Activated naive CD8-positive, alpha-beta T cell treated with anti-CD3 and anti-CD28 coated beads, Interleukin-2, amount 10 ng/mL, durations not matched to agents 7 days and 5 days (primary cell): ENCODE measurements around the gene TAAR2. TPM values are rescaled to one million over a fixed set of nuclear protein-coding genes. Genes with fewer than 3 reads are reported as not detected.
"Not testable (repeated sequence)": the region's sequence is repeated elsewhere in the genome, so short reads cannot be mapped to it uniquely, and the experiment has no call there.

Source experiments
- ATAC-seq: fragments of 150-1000 bp; cut with Tn5 transposase; one replicate; pipeline ENCODE4 v1.10.0; 2021; ENCODE audit warnings: low read depth, moderate library complexity
- POLR2A ChIA-PET: fragments of 350-600 bp; sonication (Branson Sonifier 250); formaldehyde crosslinking; loops from one replicate; lab custom pipeline; 2021; ENCODE audit warnings: antibody characterized with exemption; lab: Charles Lee
- DNase-seq: peaks from one replicate; pipeline ENCODE4 v3.0.0; 2021
- H3K27ac Mint-ChIP-seq: one replicate; pipeline ENCODE4 v1.8.0; 2022; ENCODE audit warnings: mild to moderate bottlenecking, mixed read lengths
- H3K27me3 Mint-ChIP-seq: one replicate; pipeline ENCODE4 v1.8.0; 2022; ENCODE audit warnings: mild to moderate bottlenecking, moderate library complexity, mixed read lengths
- H3K36me3 Mint-ChIP-seq: one replicate; pipeline ENCODE4 v1.8.0; 2021; ENCODE audit warnings: mild to moderate bottlenecking, mixed read lengths
- H3K4me1 Mint-ChIP-seq: one replicate; pipeline ENCODE4 v1.8.0; 2021; ENCODE audit warnings: mixed read lengths
- H3K4me3 Mint-ChIP-seq: one replicate; pipeline ENCODE4 v1.8.0; 2022; ENCODE audit warnings: mild to moderate bottlenecking, moderate library complexity, mixed read lengths
- H3K9me3 Mint-ChIP-seq: one replicate; pipeline ENCODE4 v1.8.0; 2021; ENCODE audit warnings: mixed read lengths
- total RNA-seq, 2 experiments: library from RNA; stranded (reverse); gene quantifications; one replicate each; pipeline ENCODE4 v1.2.3, GENCODE V29; 2021

TAAR2 gene
- total RNA-seq, 2 experiments from 2014 or later = not detected

GRCh38 chr6:132643547-132643946 lies 19.5 kb upstream of the TAAR2 start:
- no peak overlapping the region for H3K27ac Mint-ChIP-seq
- peaks cover 30% of the 10 kb centered on the region for H3K27me3 Mint-ChIP-seq
- no peaks in the 10 kb centered on the region for H3K36me3 Mint-ChIP-seq
- H3K4me3 Mint-ChIP-seq = no peak overlapping the region
- H3K9me3 Mint-ChIP-seq = no peaks in the 10 kb centered on the region
- ATAC-seq (no peak), DNase-seq (no peak)
- H3K4me1 Mint-ChIP-seq = peaks cover 11% of the 10 kb centered on the region
- POLR2A ChIA-PET = no interaction called here

- H3K4me3 Mint-ChIP-seq, H3K27ac Mint-ChIP-seq, H3K4me1 Mint-ChIP-seq, DNase-seq, ATAC-seq, POLR2A ChIA-PET, H3K9me3 Mint-ChIP-seq, H3K36me3 Mint-ChIP-seq: not testable (repeated sequence)
- peaks cover 24% of the 10 kb centered on the region for H3K27me3 Mint-ChIP-seq
Measured at GRCh38 chr6:132637135-132637534, 13.1 kb upstream of the TAAR2 start.

- ATAC-seq, H3K9me3 Mint-ChIP-seq, H3K4me3 Mint-ChIP-seq, DNase-seq, H3K36me3 Mint-ChIP-seq, H3K4me1 Mint-ChIP-seq, POLR2A ChIA-PET, H3K27ac Mint-ChIP-seq: not testable (repeated sequence)
- peaks cover 25% of the 10 kb centered on the region for H3K27me3 Mint-ChIP-seq
Measured at GRCh38 chr6:132635906-132636305, 11.8 kb upstream of the TAAR2 start.

- DNase-seq, POLR2A ChIA-PET, H3K4me3 Mint-ChIP-seq, H3K27ac Mint-ChIP-seq, H3K36me3 Mint-ChIP-seq, H3K9me3 Mint-ChIP-seq, H3K4me1 Mint-ChIP-seq, ATAC-seq: not testable (repeated sequence)
- peaks cover 29% of the 10 kb centered on the region for H3K27me3 Mint-ChIP-seq
Measured at GRCh38 chr6:132635288-132635687, 11.2 kb upstream of the TAAR2 start.

GRCh38 chr6:132634796-132635195 lies 10.7 kb upstream of the TAAR2 start:
- DNase-seq = no peak
- no peak for ATAC-seq
- Mint-ChIP-seq H3K36me3 (no peaks in the 10 kb centered on the region), H3K27ac (no peak overlapping the region), H3K4me1 (peaks cover 5% of the 10 kb centered on the region), H3K27me3 (peaks cover 26% of the 10 kb centered on the region), H3K9me3 (no peaks in the 10 kb centered on the region), H3K4me3 (no peak overlapping the region)
- POLR2A ChIA-PET = no interaction called here

- ATAC-seq (no peak), DNase-seq (no peak)
- Mint-ChIP-seq H3K27ac (no peak overlapping the region), H3K4me3 (no peak overlapping the region), H3K36me3 (no peaks in the 10 kb centered on the region), H3K27me3 (peaks cover 26% of the 10 kb centered on the region), H3K4me1 (no peaks in the 10 kb centered on the region), H3K9me3 (no peaks in the 10 kb centered on the region)
- POLR2A ChIA-PET = no interaction called here
Measured at GRCh38 chr6:132633362-132633761, 9.3 kb upstream of the TAAR2 start.

- Mint-ChIP-seq H3K9me3 (no peaks in the 10 kb centered on the region), H3K4me3 (no peak overlapping the region), H3K36me3 (no peaks in the 10 kb centered on the region), H3K27me3 (peaks cover 6% of the 10 kb centered on the region), H3K4me1 (no peaks in the 10 kb centered on the region), H3K27ac (no peak overlapping the region)
- no peak for DNase-seq
- ATAC-seq = no peak
- POLR2A ChIA-PET = no interaction called here
Measured at GRCh38 chr6:132623106-132623845, 799 bp downstream of the TAAR2 start.

- DNase-seq (no peak), ATAC-seq (no peak)
- Mint-ChIP-seq H3K4me1 (peaks cover 3% of the 10 kb centered on the region), H3K9me3 (no peaks in the 10 kb centered on the region), H3K27me3 (peaks cover 27% of the 10 kb centered on the region), H3K27ac (no peak overlapping the region), H3K4me3 (no peak overlapping the region), H3K36me3 (no peaks in the 10 kb centered on the region)
- POLR2A ChIA-PET = no interaction called here
Measured at GRCh38 chr6:132616677-132617076, 7.4 kb downstream of the TAAR2 start.

GRCh38 chr6:132614554-132614953 lies 9.5 kb downstream of the TAAR2 start:
- H3K36me3 Mint-ChIP-seq = no peaks in the 10 kb centered on the region
- DNase-seq (no peak), ATAC-seq (no peak)
- H3K4me1 Mint-ChIP-seq = peaks cover 3% of the 10 kb centered on the region
- no peak overlapping the region for H3K27ac Mint-ChIP-seq
- H3K9me3 Mint-ChIP-seq = no peaks in the 10 kb centered on the region
- H3K4me3 Mint-ChIP-seq = peak overlapping the region; percentile 52
- POLR2A ChIA-PET = no interaction called here
- H3K27me3 Mint-ChIP-seq = peaks cover 25% of the 10 kb centered on the region

- Mint-ChIP-seq H3K27ac (no peak overlapping the region), H3K27me3 (peaks cover 25% of the 10 kb centered on the region), H3K36me3 (no peaks in the 10 kb centered on the region), H3K9me3 (no peaks in the 10 kb centered on the region), H3K4me1 (peaks cover 3% of the 10 kb centered on the region), H3K4me3 (no peak overlapping the region)
- no peak for DNase-seq
- POLR2A ChIA-PET = no interaction called here
- no peak for ATAC-seq
Measured at GRCh38 chr6:132612449-132613108, 11.5 kb downstream of the TAAR2 start.

- Mint-ChIP-seq H3K4me3 (no peak overlapping the region), H3K27me3 (peaks cover 21% of the 10 kb centered on the region), H3K4me1 (peaks cover 3% of the 10 kb centered on the region), H3K9me3 (no peaks in the 10 kb centered on the region), H3K36me3 (no peaks in the 10 kb centered on the region), H3K27ac (no peak overlapping the region)
- no peak for DNase-seq
- POLR2A ChIA-PET = no interaction called here
- no peak for ATAC-seq
Measured at GRCh38 chr6:132611616-132612015, 12.5 kb downstream of the TAAR2 start.

GRCh38 chr6:132607544-132608233 lies 16.4 kb downstream of the TAAR2 start:
- H3K4me3 Mint-ChIP-seq = no peak overlapping the region
- H3K36me3 Mint-ChIP-seq = no peaks in the 10 kb centered on the region
- peaks cover 10% of the 10 kb centered on the region for H3K27me3 Mint-ChIP-seq
- H3K27ac Mint-ChIP-seq = no peak overlapping the region
- ATAC-seq (no peak), DNase-seq (no peak)
- POLR2A ChIA-PET = no interaction called here
- no peaks in the 10 kb centered on the region for H3K4me1 Mint-ChIP-seq
- H3K9me3 Mint-ChIP-seq = no peaks in the 10 kb centered on the region

- no peak for ATAC-seq
- no peak overlapping the region for H3K4me3 Mint-ChIP-seq
- POLR2A ChIA-PET = no interaction called here
Measured at GRCh38 chr6:132604635-132605152, 19.4 kb downstream of the TAAR2 start.

More at GRCh38 chr6:132604635-132605152, 19.4 kb downstream of the TAAR2 start:
- no peaks in the 10 kb centered on the region for H3K9me3 Mint-ChIP-seq
- no peak overlapping the region for H3K27ac Mint-ChIP-seq
- no peaks in the 10 kb centered on the region for H3K4me1 Mint-ChIP-seq
- peaks cover 15% of the 10 kb centered on the region for H3K27me3 Mint-ChIP-seq
- no peak for DNase-seq
- H3K36me3 Mint-ChIP-seq = no peaks in the 10 kb centered on the region
